IMR-90 (cell line): ENCODE measurements around the gene OR52B4. TPM values are rescaled to one million over a fixed set of nuclear protein-coding genes. Genes with fewer than 3 reads are reported as not detected.
"Not testable (repeated sequence)": the region's sequence is repeated elsewhere in the genome, so short reads cannot be mapped to it uniquely, and the experiment has no call there.

Source experiments
- ATAC-seq: fragments of 200-7000 bp; cut with Tn5 transposase; 2 replicates; pipeline ENCODE4 v1.9.1; 2020; ENCODE audit warnings: low read depth, mild to moderate bottlenecking, moderate library complexity
- BruUV-seq: library from RNA; stranded (reverse); fragments of 400-500 nt; replicated peaks from 2 replicates; lab custom pipeline; 2021; lab: Mats Ljungman, UMichigan
- CTCF ChIA-PET: fragments of 300-600 bp; formaldehyde crosslinking; extraction: SDS; loops from one replicate; lab custom pipeline; 2021; ENCODE audit warnings: antibody characterized with exemption; lab: Yijun Ruan, JAX
- POLR2A ChIA-PET: fragments of 300-600 bp; sonication (Branson Sonifier 250); formaldehyde crosslinking; loops from one replicate; lab custom pipeline; 2022; ENCODE audit warnings: antibody characterized with exemption; ENCODE audit not compliant: unreplicated experiment; lab: Charles Lee
- DNase-seq: peaks from one replicate; pipeline ENCODE4 v3.0.0; 2013
- H2AFZ ChIP-seq: replicated peaks from 2 replicates; pipeline ENCODE3; 2013; ENCODE audit warnings: low read length, mild to moderate bottlenecking; ENCODE audit not compliant: poor library complexity
- H2AK5ac ChIP-seq: 2 replicates; pipeline ENCODE4 v1.6.1; 2013; ENCODE audit warnings: low read depth, low read length, inconsistent platforms
- H2AK9ac ChIP-seq: replicated peaks from 2 replicates; pipeline ENCODE3; 2013; ENCODE audit warnings: mild to moderate bottlenecking, low read depth, low read length, moderate library complexity; ENCODE audit not compliant: poor library complexity
- H2BK120ac ChIP-seq: 2 replicates; pipeline ENCODE4 v1.6.1; 2013; ENCODE audit warnings: low read depth, low read length, inconsistent platforms
- H2BK15ac ChIP-seq: 3 replicates; pipeline ENCODE4 v1.6.1; 2013; ENCODE audit warnings: low read depth, low read length, inconsistent platforms
- H2BK20ac ChIP-seq: 2 replicates; pipeline ENCODE4 v1.6.1; 2013; ENCODE audit warnings: low read depth, mild to moderate bottlenecking, inconsistent platforms, low read length, moderate library complexity
- H2BK5ac ChIP-seq: 2 replicates; pipeline ENCODE4 v1.6.1; 2013; ENCODE audit warnings: mild to moderate bottlenecking, low read depth, low read length, inconsistent platforms; ENCODE audit not compliant: poor library complexity, severe bottlenecking
- H3K14ac ChIP-seq: replicated peaks from 2 replicates; pipeline ENCODE4 v1.6.1; 2013; ENCODE audit warnings: low read depth, low read length, inconsistent platforms
- H3K18ac ChIP-seq: 2 replicates; pipeline ENCODE4 v1.6.1; 2013; ENCODE audit warnings: low read depth, low read length, control low read depth
- H3K23ac ChIP-seq: 2 replicates; pipeline ENCODE4 v1.6.1; 2013; ENCODE audit warnings: low read depth, low read length, inconsistent platforms
- H3K27ac ChIP-seq: 2 replicates; pipeline ENCODE4 v1.5.1; 2013; ENCODE audit warnings: mild to moderate bottlenecking, control low read depth, low read length; ENCODE audit not compliant: insufficient read depth
- H3K27me3 ChIP-seq: 2 replicates; pipeline ENCODE4 v1.6.1; 2013; ENCODE audit warnings: low read length; ENCODE audit not compliant: control insufficient read depth, insufficient read depth
- H3K36me3 ChIP-seq: 2 replicates; pipeline ENCODE4 v1.6.1; 2013; ENCODE audit warnings: low read length, mixed read lengths; ENCODE audit not compliant: control insufficient read depth, insufficient read depth
- H3K4ac ChIP-seq: 2 replicates; pipeline ENCODE4 v1.6.1; 2013; ENCODE audit warnings: low read depth, low read length, inconsistent platforms
- H3K4me1 ChIP-seq: 2 replicates; pipeline ENCODE4 v1.6.1; 2013; ENCODE audit warnings: low read length, mixed read lengths; ENCODE audit not compliant: control insufficient read depth, insufficient read depth
- H3K4me2 ChIP-seq: 2 replicates; pipeline ENCODE4 v1.6.1; 2013; ENCODE audit warnings: low read depth, mild to moderate bottlenecking, control low read depth, low read length, moderate library complexity
- H3K4me3 ChIP-seq: 2 replicates; pipeline ENCODE4 v1.5.1; 2013; ENCODE audit warnings: low read depth, mild to moderate bottlenecking, control low read depth, low read length, moderate library complexity; ENCODE audit not compliant: insufficient read depth
- H3K56ac ChIP-seq: 2 replicates; pipeline ENCODE4 v1.6.1; 2013; ENCODE audit warnings: low read length, inconsistent platforms; ENCODE audit not compliant: insufficient read depth; ENCODE audit errors: extremely low read depth
- H3K79me1 ChIP-seq, 2 experiments: 2 replicates each; pipeline ENCODE4 v1.6.1; 2013; ENCODE audit warnings: low read length in 2 of 2, inconsistent platforms in 1 of 2, low read depth in 1 of 2
- H3K9ac ChIP-seq: 2 replicates; pipeline ENCODE4 v1.6.1; 2013; ENCODE audit warnings: low read depth, low read length, control low read depth
- H3K9me1 ChIP-seq: 2 replicates; pipeline ENCODE4 v1.6.1; 2013; ENCODE audit warnings: low read length, inconsistent platforms; ENCODE audit not compliant: insufficient read depth
- H3K9me3 ChIP-seq: 2 replicates; pipeline ENCODE4 v1.6.1; 2013; ENCODE audit warnings: low read length; ENCODE audit not compliant: control insufficient read depth, insufficient read depth
- H4K20me1 ChIP-seq: 2 replicates; pipeline ENCODE4 v1.6.1; 2013; ENCODE audit warnings: low read length, inconsistent platforms; ENCODE audit not compliant: insufficient read depth
- H4K5ac ChIP-seq: 2 replicates; pipeline ENCODE4 v1.6.1; 2013; ENCODE audit warnings: mild to moderate bottlenecking, low read depth, low read length, control low read depth
- H4K8ac ChIP-seq, 2 experiments: 2 replicates each; pipeline ENCODE4 v1.6.1; 2013; ENCODE audit warnings: low read depth in 2 of 2, low read length in 2 of 2, control low read depth in 1 of 2, inconsistent platforms in 1 of 2
- H4K91ac ChIP-seq: 2 replicates; pipeline ENCODE4 v1.6.1; 2013; ENCODE audit warnings: low read depth, low read length, inconsistent platforms; ENCODE audit not compliant: insufficient read depth
- WGBS, 2 experiments: methylation state at CpG; one replicate each; pipeline versions ENCODE4 v1.1.5 to v1.1.7; 2013; ENCODE audit warnings: missing lambda C conversion rate in 2 of 2; ENCODE audit not compliant: insufficient read length in 1 of 2; ENCODE audit errors: extremely low coverage in 2 of 2; 5-methylcytosine and 5-hydroxymethylcytosine counted together
- dilution Hi-C: fragments of 300-500 bp; cut with HindIII; formaldehyde crosslinking; loops from one replicate; pipeline ENCODE4 v1.14.3; 2018; ENCODE audit warnings: low sequenced_read_pairs; ENCODE audit not compliant: unreplicated experiment
- in situ Hi-C: fragments of 300-500 bp; cut with MboI; formaldehyde crosslinking; loops from 3 replicates; pipeline ENCODE4 v1.14.3; 2019; ENCODE audit warnings: low sequenced_read_pairs, inconsistent platforms, mixed read lengths
- intact Hi-C: fragments of 100-400 bp; cut with micrococcal nuclease; formaldehyde crosslinking; loops from 2 replicates; pipeline ENCODE4 v1.10.0; 2022
- polyA plus RNA-seq, 3 experiments: library from polyadenylated mRNA; depleted of rRNA; stranded (reverse); fragments of >200 nt; gene quantifications; 2 replicates each; pipeline ENCODE4 v1.2.3, GENCODE V29; 2012; ENCODE audit warnings: low replicate concordance in 1 of 3
- total RNA-seq: library from RNA; depleted of rRNA; stranded (reverse); fragments of >200 nt; gene quantifications from 2 replicates; pipeline ENCODE4 v1.2.3, GENCODE V29; 2012

OR52B4 gene
- total and polyA plus RNA-seq, 2 of the 4 experiments (the other 2 are of a cell fraction) = not detected

GRCh38 chr11:4406206-4406605, 38.0 kb upstream of the OR52B4 start:
- H3K4ac ChIP-seq, H2BK120ac ChIP-seq, H2BK15ac ChIP-seq, H2AFZ ChIP-seq, H3K27me3 ChIP-seq, H3K4me3 ChIP-seq, intact Hi-C loops, H2AK5ac ChIP-seq, H3K9me1 ChIP-seq, H3K23ac ChIP-seq, BruUV-seq, H2AK9ac ChIP-seq, H4K5ac ChIP-seq, in situ Hi-C loops, H3K4me2 ChIP-seq, DNase-seq, H3K56ac ChIP-seq, H3K9me3 ChIP-seq, H4K20me1 ChIP-seq, H3K27ac ChIP-seq, H3K79me1 ChIP-seq, ATAC-seq, H4K91ac ChIP-seq, H3K18ac ChIP-seq, CTCF ChIA-PET, H3K14ac ChIP-seq, H3K9ac ChIP-seq, POLR2A ChIA-PET, H2BK5ac ChIP-seq, H4K8ac ChIP-seq, H2BK20ac ChIP-seq, H3K4me1 ChIP-seq, dilution Hi-C loops, H3K36me3 ChIP-seq: not testable (repeated sequence)
- WGBS, 2 experiments = no CpG with 5 or more reads among the region's 6 CpGs
